HG03457 (cell line): Measurements from ENCODE around the gene MPV17.
"Not testable (repeated sequence)": the region's sequence is repeated elsewhere in the genome, so short reads cannot be mapped to it uniquely, and the experiment has no call there.

Experiments used
- ATAC-seq: cut with Tn5 transposase; IDR thresholded peaks from one replicate; pipeline ENCODE4 v1.9.1; 2021; ENCODE audit warnings: moderate number of reproducible peaks; ENCODE audit not compliant: unreplicated experiment

MPV17 gene

DNA sequence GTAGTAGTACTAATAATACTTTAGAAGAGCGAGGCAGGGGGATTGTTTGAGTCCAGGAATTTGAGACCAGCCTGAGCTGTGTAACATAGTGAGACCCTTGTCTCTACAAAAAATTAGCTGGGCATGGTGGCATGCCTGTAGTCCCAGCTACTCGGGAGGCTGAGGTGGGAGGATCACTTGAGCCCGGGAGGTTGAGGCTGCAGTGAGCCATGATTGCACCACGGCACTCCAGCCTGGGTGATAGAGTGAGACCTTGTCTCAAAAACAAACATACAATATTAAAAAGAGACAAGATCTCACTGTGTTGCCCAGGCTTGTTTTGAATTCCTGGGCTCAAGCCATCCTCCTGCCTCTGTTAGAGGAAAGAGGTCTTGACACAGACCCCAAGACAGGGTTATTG, 22.3 kb downstream of the MPV17 start:
- ATAC-seq, result not testable (repeated sequence)

GRCh38 chr2:27298391-27299080, 24.4 kb downstream of the MPV17 start:
- ATAC-seq, result no peak

GRCh38 chr2:27297195-27297594, 25.7 kb downstream of the MPV17 start:
- ATAC-seq, result no peak

- ATAC-seq, result no peak
Measured at GRCh38 chr2:27296481-27296880, 26.4 kb downstream of the MPV17 start.

- no peak for ATAC-seq
Measured at GRCh38 chr2:27294928-27295327, 28.0 kb downstream of the MPV17 start.

DNA sequence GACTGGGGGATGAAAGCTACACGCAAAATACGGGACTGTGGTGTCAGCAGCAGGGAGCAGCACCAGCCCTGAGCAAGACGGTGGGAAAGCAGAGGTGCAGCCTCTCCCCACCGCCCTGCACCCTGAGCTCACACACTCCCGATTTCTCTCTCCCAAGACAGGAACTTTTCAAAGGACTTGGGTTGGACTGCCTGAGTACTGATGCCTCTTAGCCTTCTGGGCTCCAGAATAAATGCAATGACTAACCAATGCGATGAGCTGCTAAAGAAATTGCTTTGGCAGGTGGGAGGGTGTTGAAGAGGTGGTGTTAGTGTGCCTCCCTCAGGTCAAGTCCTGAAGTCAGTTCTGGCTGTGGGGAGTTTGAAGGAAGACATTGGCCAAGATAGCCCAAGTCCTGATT, 31.0 kb downstream of the MPV17 start:
- no peak for ATAC-seq

DNA sequence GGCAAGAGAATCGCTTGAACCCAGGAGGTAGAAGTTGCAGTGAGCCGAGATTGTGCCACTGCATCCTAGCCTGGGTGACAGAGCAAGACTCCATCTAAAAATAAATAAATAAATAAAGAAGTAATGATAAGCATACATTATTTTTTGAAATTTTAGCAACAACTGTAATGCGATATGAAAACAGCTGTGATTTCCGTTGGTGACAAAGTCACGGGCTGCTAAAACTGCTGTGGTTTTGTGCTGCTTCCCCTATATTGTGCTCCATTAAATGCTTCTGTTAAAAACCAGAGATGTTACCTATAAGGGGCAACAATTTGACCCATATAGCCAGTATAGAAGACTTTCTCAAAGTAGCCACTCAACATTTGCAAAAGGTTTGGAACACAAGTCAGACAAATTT, 32.3 kb downstream of the MPV17 start:
- ATAC-seq, result no peak

- ATAC-seq, result no peak
Measured at GRCh38 chr2:27288610-27289009, 34.3 kb downstream of the MPV17 start.

- ATAC-seq, result no peak
Measured at GRCh38 chr2:27285481-27285880, 37.4 kb downstream of the MPV17 start.

GRCh38 chr2:27284996-27285395, 37.9 kb downstream of the MPV17 start:
- no peak for ATAC-seq

DNA sequence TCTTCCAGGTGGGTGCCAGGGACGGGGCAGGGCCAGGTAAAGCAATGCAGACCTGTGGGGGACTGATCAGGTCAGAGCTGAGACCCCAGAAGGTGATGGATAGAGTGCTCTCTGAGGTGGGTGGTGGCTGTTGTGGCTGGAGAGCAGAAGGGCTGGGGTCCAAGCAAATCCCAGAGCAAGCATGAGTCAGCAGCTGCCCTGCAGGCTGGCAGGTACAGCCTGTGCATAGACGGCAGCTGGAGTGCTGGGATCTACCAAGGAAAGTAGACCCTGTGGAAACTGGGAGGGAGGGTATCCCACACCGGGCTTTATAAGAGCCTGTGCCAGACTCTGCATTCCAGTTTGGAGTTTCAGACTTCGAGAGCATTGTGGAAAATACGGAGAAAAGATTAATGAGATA, 40.0 kb downstream of the MPV17 start:
- ATAC-seq, result no peak

GRCh38 chr2:27281855-27282559, 40.9 kb downstream of the MPV17 start, which contains the start of gene TRIM54:
Gene TRIM54, plus strand, starts transcription at chr2:27282429. Its CDS starts 303 bp downstream, at chr2:27282732.
- ATAC-seq, result no peak

- no peak for ATAC-seq
Measured at GRCh38 chr2:27281442-27281841, 41.5 kb downstream of the MPV17 start.

GRCh38 chr2:27280826-27281225, 42.1 kb downstream of the MPV17 start:
- no peak for ATAC-seq

GRCh38 chr2:27278010-27278409, 44.9 kb downstream of the MPV17 start:
- ATAC-seq, result no peak

DNA sequence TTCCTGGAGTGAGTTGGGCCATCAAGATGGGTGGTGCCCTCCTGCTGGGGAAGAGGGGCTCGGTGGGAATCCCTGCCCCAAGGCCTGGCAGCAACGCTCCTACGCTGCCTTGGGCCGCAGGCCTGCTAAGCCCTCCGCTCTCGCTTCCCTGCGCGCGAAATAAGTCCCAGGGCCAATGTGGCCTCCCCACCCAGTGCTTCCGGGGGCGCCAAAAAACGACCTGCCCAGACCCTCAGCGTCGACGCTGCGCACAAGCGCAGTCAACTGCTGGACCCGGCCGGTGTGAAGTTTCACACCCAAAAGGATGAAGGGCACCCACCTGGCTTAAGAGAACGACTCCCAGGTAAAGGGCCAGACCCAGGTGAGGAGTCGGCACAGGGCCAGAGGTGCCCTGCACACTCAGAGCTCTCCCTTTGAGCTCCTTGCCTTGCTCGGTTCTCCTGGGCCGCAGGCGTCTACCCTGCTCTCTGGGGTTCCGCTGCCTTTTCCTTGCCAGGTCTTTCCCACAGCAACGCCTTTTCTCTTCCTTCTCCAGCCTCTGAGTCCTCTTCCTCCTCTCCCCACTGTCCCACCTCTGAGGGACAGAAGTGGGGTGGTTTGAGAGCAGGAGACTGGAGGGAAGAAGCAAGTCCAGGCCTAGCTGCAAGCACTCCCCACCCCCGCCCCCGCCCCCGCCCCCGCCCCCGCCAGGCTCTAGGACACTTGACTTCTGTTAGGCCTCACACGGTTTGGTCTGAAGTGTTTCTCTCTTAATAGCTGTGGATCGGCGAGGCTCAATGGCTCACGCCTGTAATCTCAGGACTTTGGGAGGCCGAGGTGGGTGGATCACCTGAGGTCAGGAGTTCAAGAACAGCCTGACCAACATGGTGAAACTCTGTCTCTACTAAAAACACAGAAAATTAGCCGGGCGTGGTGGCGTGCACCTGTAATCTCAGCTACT, 47.4 kb downstream of the MPV17 start, which contains the start of gene DNAJC5G:
Gene DNAJC5G (plus strand): TSS at position 223 of the 940 bp plus-strand sequence. CDS start 1,296 bp downstream, outside the sequence.
- no peak for ATAC-seq

GRCh38 chr2:27272537-27273522, 50.1 kb downstream of the MPV17 start:
- not testable (repeated sequence) for ATAC-seq

- no peak for ATAC-seq
Measured at GRCh38 chr2:27271631-27272340, 51.1 kb downstream of the MPV17 start.

- no peak for ATAC-seq
Measured at GRCh38 chr2:27270670-27271069, 52.2 kb downstream of the MPV17 start.
